IMR-90 (cell line): ENCODE data around the gene NUP98. TPM values are rescaled to one million over a fixed set of nuclear protein-coding genes. Genes with fewer than 3 reads are reported as not detected.

Source experiments
- ATAC-seq: fragments of 200-7000 bp; cut with Tn5 transposase; 2 replicates; pipeline ENCODE4 v1.9.1; 2020; ENCODE audit warnings: low read depth, mild to moderate bottlenecking, moderate library complexity
- BruUV-seq: library from RNA; stranded (reverse); fragments of 400-500 nt; replicated peaks from 2 replicates; lab custom pipeline; 2021; lab: Mats Ljungman, UMichigan
- CTCF ChIA-PET: fragments of 300-600 bp; formaldehyde crosslinking; extraction: SDS; loops from one replicate; lab custom pipeline; 2021; ENCODE audit warnings: antibody characterized with exemption; lab: Yijun Ruan, JAX
- POLR2A ChIA-PET: fragments of 300-600 bp; sonication (Branson Sonifier 250); formaldehyde crosslinking; loops from one replicate; lab custom pipeline; 2022; ENCODE audit warnings: antibody characterized with exemption; ENCODE audit not compliant: unreplicated experiment; lab: Charles Lee
- DNase-seq: peaks from one replicate; pipeline ENCODE4 v3.0.0; 2013
- H2AFZ ChIP-seq: replicated peaks from 2 replicates; pipeline ENCODE3; 2013; ENCODE audit warnings: low read length, mild to moderate bottlenecking; ENCODE audit not compliant: poor library complexity
- H2AK5ac ChIP-seq: 2 replicates; pipeline ENCODE4 v1.6.1; 2013; ENCODE audit warnings: low read depth, low read length, inconsistent platforms
- H2AK9ac ChIP-seq: replicated peaks from 2 replicates; pipeline ENCODE3; 2013; ENCODE audit warnings: mild to moderate bottlenecking, low read depth, low read length, moderate library complexity; ENCODE audit not compliant: poor library complexity
- H2BK120ac ChIP-seq: 2 replicates; pipeline ENCODE4 v1.6.1; 2013; ENCODE audit warnings: low read depth, low read length, inconsistent platforms
- H2BK15ac ChIP-seq: 3 replicates; pipeline ENCODE4 v1.6.1; 2013; ENCODE audit warnings: low read depth, low read length, inconsistent platforms
- H2BK20ac ChIP-seq: 2 replicates; pipeline ENCODE4 v1.6.1; 2013; ENCODE audit warnings: low read depth, mild to moderate bottlenecking, inconsistent platforms, low read length, moderate library complexity
- H2BK5ac ChIP-seq: 2 replicates; pipeline ENCODE4 v1.6.1; 2013; ENCODE audit warnings: mild to moderate bottlenecking, low read depth, low read length, inconsistent platforms; ENCODE audit not compliant: poor library complexity, severe bottlenecking
- H3K14ac ChIP-seq: replicated peaks from 2 replicates; pipeline ENCODE4 v1.6.1; 2013; ENCODE audit warnings: low read depth, low read length, inconsistent platforms
- H3K18ac ChIP-seq: 2 replicates; pipeline ENCODE4 v1.6.1; 2013; ENCODE audit warnings: low read depth, low read length, control low read depth
- H3K23ac ChIP-seq: 2 replicates; pipeline ENCODE4 v1.6.1; 2013; ENCODE audit warnings: low read depth, low read length, inconsistent platforms
- H3K27ac ChIP-seq: 2 replicates; pipeline ENCODE4 v1.5.1; 2013; ENCODE audit warnings: mild to moderate bottlenecking, control low read depth, low read length; ENCODE audit not compliant: insufficient read depth
- H3K27me3 ChIP-seq: 2 replicates; pipeline ENCODE4 v1.6.1; 2013; ENCODE audit warnings: low read length; ENCODE audit not compliant: control insufficient read depth, insufficient read depth
- H3K36me3 ChIP-seq: 2 replicates; pipeline ENCODE4 v1.6.1; 2013; ENCODE audit warnings: low read length, mixed read lengths; ENCODE audit not compliant: control insufficient read depth, insufficient read depth
- H3K4ac ChIP-seq: 2 replicates; pipeline ENCODE4 v1.6.1; 2013; ENCODE audit warnings: low read depth, low read length, inconsistent platforms
- H3K4me1 ChIP-seq: 2 replicates; pipeline ENCODE4 v1.6.1; 2013; ENCODE audit warnings: low read length, mixed read lengths; ENCODE audit not compliant: control insufficient read depth, insufficient read depth
- H3K4me2 ChIP-seq: 2 replicates; pipeline ENCODE4 v1.6.1; 2013; ENCODE audit warnings: low read depth, mild to moderate bottlenecking, control low read depth, low read length, moderate library complexity
- H3K4me3 ChIP-seq: 2 replicates; pipeline ENCODE4 v1.5.1; 2013; ENCODE audit warnings: low read depth, mild to moderate bottlenecking, control low read depth, low read length, moderate library complexity; ENCODE audit not compliant: insufficient read depth
- H3K56ac ChIP-seq: 2 replicates; pipeline ENCODE4 v1.6.1; 2013; ENCODE audit warnings: low read length, inconsistent platforms; ENCODE audit not compliant: insufficient read depth; ENCODE audit errors: extremely low read depth
- H3K79me1 ChIP-seq, 2 experiments: 2 replicates each; pipeline ENCODE4 v1.6.1; 2013; ENCODE audit warnings: low read length in 2 of 2, inconsistent platforms in 1 of 2, low read depth in 1 of 2
- H3K9ac ChIP-seq: 2 replicates; pipeline ENCODE4 v1.6.1; 2013; ENCODE audit warnings: low read depth, low read length, control low read depth
- H3K9me1 ChIP-seq: 2 replicates; pipeline ENCODE4 v1.6.1; 2013; ENCODE audit warnings: low read length, inconsistent platforms; ENCODE audit not compliant: insufficient read depth
- H3K9me3 ChIP-seq: 2 replicates; pipeline ENCODE4 v1.6.1; 2013; ENCODE audit warnings: low read length; ENCODE audit not compliant: control insufficient read depth, insufficient read depth
- H4K20me1 ChIP-seq: 2 replicates; pipeline ENCODE4 v1.6.1; 2013; ENCODE audit warnings: low read length, inconsistent platforms; ENCODE audit not compliant: insufficient read depth
- H4K5ac ChIP-seq: 2 replicates; pipeline ENCODE4 v1.6.1; 2013; ENCODE audit warnings: mild to moderate bottlenecking, low read depth, low read length, control low read depth
- H4K8ac ChIP-seq, 2 experiments: 2 replicates each; pipeline ENCODE4 v1.6.1; 2013; ENCODE audit warnings: low read depth in 2 of 2, low read length in 2 of 2, control low read depth in 1 of 2, inconsistent platforms in 1 of 2
- H4K91ac ChIP-seq: 2 replicates; pipeline ENCODE4 v1.6.1; 2013; ENCODE audit warnings: low read depth, low read length, inconsistent platforms; ENCODE audit not compliant: insufficient read depth
- BHLHE40 ChIP-seq: fragments of 150-350 bp; IDR thresholded peaks from 2 replicates; pipeline ENCODE4 v1.6.1; 2016; ENCODE audit warnings: mild to moderate bottlenecking, low read depth, low read length
- CEBPB ChIP-seq: IDR thresholded peaks from 2 replicates; pipeline ENCODE4 v1.6.1; 2012; ENCODE audit warnings: low read depth, low read length, improper control_type of control experiment
- CHD1 ChIP-seq: IDR thresholded peaks from 2 replicates; pipeline ENCODE4 v1.6.1; 2012; ENCODE audit warnings: low read depth, low read length, improper control_type of control experiment
- FOS ChIP-seq: fragments of 150-350 bp; IDR thresholded peaks from 2 replicates; pipeline ENCODE4 v1.6.1; 2016; ENCODE audit warnings: low read depth, low read length
- MAFK ChIP-seq: IDR thresholded peaks from 2 replicates; pipeline ENCODE4 v1.6.1; 2012; ENCODE audit warnings: low read depth, low read length, improper control_type of control experiment
- MAZ ChIP-seq: IDR thresholded peaks from 2 replicates; pipeline ENCODE4 v1.6.1; 2012; ENCODE audit warnings: low read depth, mild to moderate bottlenecking, low read length, improper control_type of control experiment, moderate library complexity, borderline replicate concordance
- MXI1 ChIP-seq: IDR thresholded peaks from 2 replicates; pipeline ENCODE4 v1.6.1; 2012; ENCODE audit warnings: low read depth, mild to moderate bottlenecking, low read length, moderate library complexity, borderline replicate concordance
- POLR2A ChIP-seq: IDR thresholded peaks from 2 replicates; pipeline ENCODE4 v1.6.1; 2012; ENCODE audit warnings: mild to moderate bottlenecking, low read depth, low read length
- RAD21 ChIP-seq: IDR thresholded peaks from 2 replicates; pipeline ENCODE4 v1.6.1; 2012; ENCODE audit warnings: low read length, improper control_type of control experiment
- RCOR1 ChIP-seq: IDR thresholded peaks from 2 replicates; pipeline ENCODE4 v1.6.1; 2012; ENCODE audit warnings: mild to moderate bottlenecking, low read length, improper control_type of control experiment; ENCODE audit not compliant: insufficient replicate concordance
- RFX5 ChIP-seq: IDR thresholded peaks from 2 replicates; pipeline ENCODE4 v1.8.0; 2012; ENCODE audit warnings: low read depth, mild to moderate bottlenecking, low read length, moderate library complexity
- SMC3 ChIP-seq: fragments of 150-350 bp; IDR thresholded peaks from 2 replicates; pipeline ENCODE4 v1.6.1; 2016; ENCODE audit warnings: low read depth, mild to moderate bottlenecking, antibody characterized with exemption, low read length, moderate library complexity
- WGBS, 2 experiments: methylation state at CpG; one replicate each; pipeline versions ENCODE4 v1.1.5 to v1.1.7; 2013; ENCODE audit warnings: missing lambda C conversion rate in 2 of 2; ENCODE audit not compliant: insufficient read length in 1 of 2; ENCODE audit errors: extremely low coverage in 2 of 2; 5-methylcytosine and 5-hydroxymethylcytosine counted together
- dilution Hi-C: fragments of 300-500 bp; cut with HindIII; formaldehyde crosslinking; loops from one replicate; pipeline ENCODE4 v1.14.3; 2018; ENCODE audit warnings: low sequenced_read_pairs; ENCODE audit not compliant: unreplicated experiment
- in situ Hi-C: fragments of 300-500 bp; cut with MboI; formaldehyde crosslinking; loops from 3 replicates; pipeline ENCODE4 v1.14.3; 2019; ENCODE audit warnings: low sequenced_read_pairs, inconsistent platforms, mixed read lengths
- intact Hi-C: fragments of 100-400 bp; cut with micrococcal nuclease; formaldehyde crosslinking; loops from 2 replicates; pipeline ENCODE4 v1.10.0; 2022
- polyA plus RNA-seq, 3 experiments: library from polyadenylated mRNA; depleted of rRNA; stranded (reverse); fragments of >200 nt; gene quantifications; 2 replicates each; pipeline ENCODE4 v1.2.3, GENCODE V29; 2012; ENCODE audit warnings: low replicate concordance in 1 of 3
- total RNA-seq: library from RNA; depleted of rRNA; stranded (reverse); fragments of >200 nt; gene quantifications from 2 replicates; pipeline ENCODE4 v1.2.3, GENCODE V29; 2012
- TF ChIP-seq, protein P1 (sequence below): fragments of 150-350 bp; IDR thresholded peaks from 2 replicates; pipeline ENCODE4 v1.6.1; 2016; ENCODE audit warnings: low read depth, mild to moderate bottlenecking, low read length, moderate library complexity, borderline replicate concordance
- TF ChIP-seq, protein P2 (sequence below): fragments of 150-350 bp; IDR thresholded peaks from 2 replicates; pipeline ENCODE4 v1.6.1; 2017; ENCODE audit warnings: mild to moderate bottlenecking, antibody characterized with exemption, low read length, low read depth
- TF ChIP-seq, protein P3 (sequence below): conservative IDR thresholded peaks from 2 replicates; pipeline ENCODE4 v1.5.1; 2012; ENCODE audit warnings: mild to moderate bottlenecking, low read depth, low read length, improper control_type of control experiment

Gene NUP98
- total and polyA plus RNA-seq, 2 of the 4 experiments (the other 2 are of a cell fraction), result 103 to 138 TPM

DNA sequence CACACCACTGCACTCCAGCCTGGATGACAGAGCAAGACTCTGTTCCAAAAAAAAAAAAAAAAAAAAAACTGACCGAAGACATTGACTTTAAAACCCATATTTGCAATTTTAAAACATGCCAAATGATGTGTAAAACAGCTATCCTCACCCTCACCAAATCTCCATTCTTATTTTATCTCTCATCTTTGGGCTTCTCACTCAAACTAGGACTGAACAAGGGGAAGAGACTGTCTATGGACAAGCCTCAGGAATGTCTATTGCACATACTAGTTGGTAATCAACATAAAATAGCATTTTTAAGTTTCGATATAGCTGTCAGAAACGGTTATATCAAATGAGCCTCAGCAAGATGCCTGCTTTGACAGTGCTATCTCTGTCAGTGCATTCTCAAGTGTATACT lies 118.3 kb downstream of the NUP98 start:
- intact Hi-C loops (no loop called here), in situ Hi-C loops (no loop called here), dilution Hi-C loops (no loop called here)
- Histone ChIP-seq H3K79me1 (peaks cover 18% of the 10 kb centered on the region in 2 experiments), H4K8ac (no peak overlapping the region), H4K91ac (no peak overlapping the region), H2BK20ac (no peak overlapping the region), H3K9me1 (peaks cover 7% of the 10 kb centered on the region), H2AK5ac (no peak overlapping the region), H3K27ac (no peak overlapping the region), H3K56ac (no peak overlapping the region), H3K27me3 (no peaks in the 10 kb centered on the region), H4K5ac (no peak overlapping the region), H2AFZ (no peak overlapping the region), H3K4ac (no peak overlapping the region), H3K4me2 (no peak overlapping the region), H3K4me1 (peaks cover 3% of the 10 kb centered on the region; the same call in 1 of the 2 replicates), H2BK120ac (no peak overlapping the region), H2BK15ac (no peak overlapping the region), H3K4me3 (no peak overlapping the region), H3K9ac (no peak overlapping the region), H2AK9ac (no peak overlapping the region), H2BK5ac (no peak overlapping the region), H4K20me1 (no peaks in the 10 kb centered on the region; the same call in 1 of the 2 replicates), H3K18ac (no peak overlapping the region), H3K14ac (no peak overlapping the region), H3K23ac (no peak overlapping the region), H3K36me3 (peaks cover 60% of the 10 kb centered on the region), H3K9me3 (no peaks in the 10 kb centered on the region)
- TF ChIP-seq MAZ (no peak), RCOR1 (no peak), MXI1 (no peak), BHLHE40 (no peak), FOS (no peak), SMC3 (no peak), CHD1 (no peak), RAD21 (no peak), POLR2A (no peak), RFX5 (no peak), CEBPB (no peak), MAFK (no peak)
- TF ChIP-seq, protein P1, sequence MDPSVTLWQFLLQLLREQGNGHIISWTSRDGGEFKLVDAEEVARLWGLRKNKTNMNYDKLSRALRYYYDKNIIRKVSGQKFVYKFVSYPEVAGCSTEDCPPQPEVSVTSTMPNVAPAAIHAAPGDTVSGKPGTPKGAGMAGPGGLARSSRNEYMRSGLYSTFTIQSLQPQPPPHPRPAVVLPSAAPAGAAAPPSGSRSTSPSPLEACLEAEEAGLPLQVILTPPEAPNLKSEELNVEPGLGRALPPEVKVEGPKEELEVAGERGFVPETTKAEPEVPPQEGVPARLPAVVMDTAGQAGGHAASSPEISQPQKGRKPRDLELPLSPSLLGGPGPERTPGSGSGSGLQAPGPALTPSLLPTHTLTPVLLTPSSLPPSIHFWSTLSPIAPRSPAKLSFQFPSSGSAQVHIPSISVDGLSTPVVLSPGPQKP, result no peak
- TF ChIP-seq, protein P2, sequence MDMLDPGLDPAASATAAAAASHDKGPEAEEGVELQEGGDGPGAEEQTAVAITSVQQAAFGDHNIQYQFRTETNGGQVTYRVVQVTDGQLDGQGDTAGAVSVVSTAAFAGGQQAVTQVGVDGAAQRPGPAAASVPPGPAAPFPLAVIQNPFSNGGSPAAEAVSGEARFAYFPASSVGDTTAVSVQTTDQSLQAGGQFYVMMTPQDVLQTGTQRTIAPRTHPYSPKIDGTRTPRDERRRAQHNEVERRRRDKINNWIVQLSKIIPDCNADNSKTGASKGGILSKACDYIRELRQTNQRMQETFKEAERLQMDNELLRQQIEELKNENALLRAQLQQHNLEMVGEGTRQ, result no peak
- TF ChIP-seq, protein P3, sequence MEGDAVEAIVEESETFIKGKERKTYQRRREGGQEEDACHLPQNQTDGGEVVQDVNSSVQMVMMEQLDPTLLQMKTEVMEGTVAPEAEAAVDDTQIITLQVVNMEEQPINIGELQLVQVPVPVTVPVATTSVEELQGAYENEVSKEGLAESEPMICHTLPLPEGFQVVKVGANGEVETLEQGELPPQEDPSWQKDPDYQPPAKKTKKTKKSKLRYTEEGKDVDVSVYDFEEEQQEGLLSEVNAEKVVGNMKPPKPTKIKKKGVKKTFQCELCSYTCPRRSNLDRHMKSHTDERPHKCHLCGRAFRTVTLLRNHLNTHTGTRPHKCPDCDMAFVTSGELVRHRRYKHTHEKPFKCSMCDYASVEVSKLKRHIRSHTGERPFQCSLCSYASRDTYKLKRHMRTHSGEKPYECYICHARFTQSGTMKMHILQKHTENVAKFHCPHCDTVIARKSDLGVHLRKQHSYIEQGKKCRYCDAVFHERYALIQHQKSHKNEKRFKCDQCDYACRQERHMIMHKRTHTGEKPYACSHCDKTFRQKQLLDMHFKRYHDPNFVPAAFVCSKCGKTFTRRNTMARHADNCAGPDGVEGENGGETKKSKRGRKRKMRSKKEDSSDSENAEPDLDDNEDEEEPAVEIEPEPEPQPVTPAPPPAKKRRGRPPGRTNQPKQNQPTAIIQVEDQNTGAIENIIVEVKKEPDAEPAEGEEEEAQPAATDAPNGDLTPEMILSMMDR, result no peak
- ChIA-PET CTCF (no interaction called here), POLR2A (no interaction called here)
- DNase-seq (no peak), ATAC-seq (no peak)
- 100% methylated on average over 1 of the region's 3 CpGs; no CpG with 5 or more reads in 1 of the 2 experiments for WGBS, 2 experiments
- no TSS peak for BruUV-seq
